ENCODE results near the gene FBXL15.
A peak's percentile ranks its signal among the peaks of the same experiment; 100 is the strongest.

The FBXL15 gene

GRCh38 chr10:102420714-102421506 lies at the start of gene FBXL15:
Gene FBXL15, plus strand, starts transcription at chr10:102420836. Its CDS starts 294 bp downstream, at chr10:102421130.
- peak within 1 kb of the TSS; percentile 77 for H3K9ac ChIP-seq (ENCODE audit: low read depth, low read length)

DNA sequence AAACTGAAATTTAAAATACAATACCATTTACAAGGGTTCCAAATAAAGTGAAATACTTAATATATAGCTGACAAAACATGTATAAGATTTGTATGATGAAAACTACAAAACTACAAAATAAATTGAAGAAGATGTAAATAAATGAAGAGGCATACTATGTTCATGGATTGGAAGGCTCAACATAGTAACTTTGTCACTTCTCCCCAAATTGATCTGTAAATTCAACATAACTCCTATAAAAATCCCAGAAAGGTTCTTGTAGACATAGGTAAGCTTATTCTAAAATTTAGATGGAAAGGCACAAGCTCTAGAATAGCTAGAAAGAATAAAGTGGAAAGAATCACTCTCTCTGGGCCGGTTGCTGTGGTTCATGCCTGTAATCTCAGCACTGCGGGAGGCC lies 49.3 kb upstream of the FBXL15 start:
- no peak overlapping the region for H3K4me3 ChIP-seq (ENCODE audit: low read depth, low read length)
- H3K36me3 ChIP-seq (ENCODE audit: control insufficient read depth, insufficient read depth, low read length) = peaks cover 35% of the 10 kb centered on the region
- H3K4me1 ChIP-seq (ENCODE audit: control insufficient read depth, insufficient read depth, low read length) = no peaks in the 10 kb centered on the region
- H3K9ac ChIP-seq (ENCODE audit: low read depth, low read length) = no peak overlapping the region
- no peaks in the 10 kb centered on the region for H3K9me3 ChIP-seq (ENCODE audit: control insufficient read depth, insufficient read depth, low read length)
- no peaks in the 10 kb centered on the region for H3K27me3 ChIP-seq (ENCODE audit: control insufficient read depth, insufficient read depth, low read length)

More at GRCh38 chr10:102420714-102421506, at the start of gene FBXL15:
- Histone ChIP-seq H3K9me3 (ENCODE audit: control insufficient read depth, insufficient read depth, low read length) (no peaks in the 10 kb centered on the region), H3K4me3 (ENCODE audit: low read depth, low read length) (peak within 1 kb of the TSS; percentile 87), H3K4me1 (ENCODE audit: control insufficient read depth, insufficient read depth, low read length) (peaks cover 2% of the 10 kb centered on the region), H3K36me3 (ENCODE audit: control insufficient read depth, insufficient read depth, low read length) (peaks cover 8% of the 10 kb centered on the region), H3K27me3 (ENCODE audit: control insufficient read depth, insufficient read depth, low read length) (no peaks in the 10 kb centered on the region)

DNA sequence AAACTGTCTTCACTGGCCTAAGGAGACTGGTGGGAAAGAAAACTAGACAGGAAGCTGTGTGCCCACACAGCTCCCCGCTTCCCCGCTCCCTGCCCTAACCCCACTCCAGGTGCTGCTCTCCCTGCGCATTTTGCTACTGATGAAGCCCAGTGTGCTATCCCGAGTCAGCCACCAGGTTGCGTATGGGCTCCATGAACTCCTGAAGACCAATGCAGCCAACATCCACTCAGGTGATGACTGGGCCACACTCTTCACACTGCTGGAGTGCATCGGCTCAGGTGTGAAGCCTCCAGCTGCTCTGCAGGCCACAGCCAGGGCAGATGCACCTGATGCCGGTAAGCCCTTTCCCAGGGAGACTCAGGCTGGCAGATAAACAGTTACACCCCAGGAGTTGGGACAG lies 45.4 kb upstream of the FBXL15 start:
- Histone ChIP-seq H3K4me3 (ENCODE audit: low read depth, low read length) (no peak overlapping the region), H3K9ac (ENCODE audit: low read depth, low read length) (no peak overlapping the region), H3K9me3 (ENCODE audit: control insufficient read depth, insufficient read depth, low read length) (no peaks in the 10 kb centered on the region), H3K27me3 (ENCODE audit: control insufficient read depth, insufficient read depth, low read length) (no peaks in the 10 kb centered on the region), H3K36me3 (ENCODE audit: control insufficient read depth, insufficient read depth, low read length) (peaks cover 29% of the 10 kb centered on the region), H3K4me1 (ENCODE audit: control insufficient read depth, insufficient read depth, low read length) (no peaks in the 10 kb centered on the region)

- Histone ChIP-seq H3K9me3 (ENCODE audit: control insufficient read depth, insufficient read depth, low read length) (no peaks in the 10 kb centered on the region), H3K27me3 (ENCODE audit: control insufficient read depth, insufficient read depth, low read length) (no peaks in the 10 kb centered on the region), H3K9ac (ENCODE audit: low read depth, low read length) (no peak overlapping the region), H3K36me3 (ENCODE audit: control insufficient read depth, insufficient read depth, low read length) (peaks cover 26% of the 10 kb centered on the region), H3K4me1 (ENCODE audit: control insufficient read depth, insufficient read depth, low read length) (no peaks in the 10 kb centered on the region), H3K4me3 (ENCODE audit: low read depth, low read length) (no peak overlapping the region)
These were observed 44.8 kb upstream of the FBXL15 start for GRCh38 chr10:102375867-102376266.

DNA sequence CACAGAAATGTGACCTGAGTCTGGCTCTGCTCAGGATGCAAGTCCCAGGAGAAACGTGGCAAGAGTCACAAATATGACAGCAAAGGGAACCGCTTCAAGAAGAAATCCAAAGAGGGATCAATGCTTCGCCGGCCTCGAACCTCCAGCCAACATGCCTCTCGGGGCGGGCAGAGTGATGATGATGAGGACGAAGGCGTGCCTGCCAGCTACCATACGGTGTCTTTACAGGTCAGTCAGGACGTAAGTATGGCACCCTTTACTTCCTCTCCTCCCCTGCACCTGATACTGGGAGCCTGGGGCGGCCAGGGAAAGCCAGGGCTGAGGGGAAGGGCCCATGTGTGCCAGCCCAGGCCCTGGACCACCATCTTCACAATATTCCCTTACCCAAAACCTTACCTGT lies 43.7 kb upstream of the FBXL15 start:
- Histone ChIP-seq H3K27me3 (ENCODE audit: control insufficient read depth, insufficient read depth, low read length) (no peaks in the 10 kb centered on the region), H3K9me3 (ENCODE audit: control insufficient read depth, insufficient read depth, low read length) (no peaks in the 10 kb centered on the region), H3K4me3 (ENCODE audit: low read depth, low read length) (no peak overlapping the region), H3K36me3 (ENCODE audit: control insufficient read depth, insufficient read depth, low read length) (peaks cover 30% of the 10 kb centered on the region), H3K9ac (ENCODE audit: low read depth, low read length) (no peak overlapping the region), H3K4me1 (ENCODE audit: control insufficient read depth, insufficient read depth, low read length) (no peaks in the 10 kb centered on the region)

DNA sequence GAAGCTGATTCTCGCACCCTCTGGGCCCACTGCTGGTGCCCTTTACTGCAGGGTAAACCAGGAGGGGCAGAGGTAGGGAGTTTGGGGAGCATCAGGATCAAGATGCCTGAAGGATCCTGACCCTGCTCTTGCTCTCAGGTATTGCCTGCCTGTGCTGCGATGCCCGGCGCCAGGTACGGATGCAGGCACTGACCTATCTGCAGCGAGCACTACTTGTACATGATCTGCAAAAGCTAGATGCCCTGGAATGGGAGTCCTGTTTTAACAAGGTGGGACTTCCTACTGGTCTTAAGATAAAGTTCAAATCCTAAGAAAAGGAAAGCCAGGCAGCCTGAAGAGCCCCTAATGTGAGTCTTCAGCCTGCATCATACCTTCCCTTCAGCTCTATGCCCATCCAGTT lies 41.3 kb upstream of the FBXL15 start:
- peaks cover 34% of the 10 kb centered on the region for H3K36me3 ChIP-seq (ENCODE audit: control insufficient read depth, insufficient read depth, low read length)
- H3K27me3 ChIP-seq (ENCODE audit: control insufficient read depth, insufficient read depth, low read length) = no peaks in the 10 kb centered on the region
- no peak overlapping the region for H3K9ac ChIP-seq (ENCODE audit: low read depth, low read length)
- H3K4me1 ChIP-seq (ENCODE audit: control insufficient read depth, insufficient read depth, low read length) = no peaks in the 10 kb centered on the region
- H3K4me3 ChIP-seq (ENCODE audit: low read depth, low read length) = no peak overlapping the region
- H3K9me3 ChIP-seq (ENCODE audit: control insufficient read depth, insufficient read depth, low read length) = no peaks in the 10 kb centered on the region

- Histone ChIP-seq H3K4me3 (ENCODE audit: low read depth, low read length) (no peak overlapping the region), H3K4me1 (ENCODE audit: control insufficient read depth, insufficient read depth, low read length) (no peaks in the 10 kb centered on the region), H3K36me3 (ENCODE audit: control insufficient read depth, insufficient read depth, low read length) (peaks cover 21% of the 10 kb centered on the region), H3K9ac (ENCODE audit: low read depth, low read length) (no peak overlapping the region), H3K9me3 (ENCODE audit: control insufficient read depth, insufficient read depth, low read length) (no peaks in the 10 kb centered on the region), H3K27me3 (ENCODE audit: control insufficient read depth, insufficient read depth, low read length) (no peaks in the 10 kb centered on the region)
These were observed 38.7 kb upstream of the FBXL15 start for GRCh38 chr10:102381983-102382382.

- peaks cover 21% of the 10 kb centered on the region for H3K36me3 ChIP-seq (ENCODE audit: control insufficient read depth, insufficient read depth, low read length)
- no peak overlapping the region for H3K4me3 ChIP-seq (ENCODE audit: low read depth, low read length)
- H3K9ac ChIP-seq (ENCODE audit: low read depth, low read length) = no peak overlapping the region
- no peaks in the 10 kb centered on the region for H3K27me3 ChIP-seq (ENCODE audit: control insufficient read depth, insufficient read depth, low read length)
- no peaks in the 10 kb centered on the region for H3K4me1 ChIP-seq (ENCODE audit: control insufficient read depth, insufficient read depth, low read length)
- H3K9me3 ChIP-seq (ENCODE audit: control insufficient read depth, insufficient read depth, low read length) = no peaks in the 10 kb centered on the region
These were observed 37.8 kb upstream of the FBXL15 start for GRCh38 chr10:102382871-102383270.

DNA sequence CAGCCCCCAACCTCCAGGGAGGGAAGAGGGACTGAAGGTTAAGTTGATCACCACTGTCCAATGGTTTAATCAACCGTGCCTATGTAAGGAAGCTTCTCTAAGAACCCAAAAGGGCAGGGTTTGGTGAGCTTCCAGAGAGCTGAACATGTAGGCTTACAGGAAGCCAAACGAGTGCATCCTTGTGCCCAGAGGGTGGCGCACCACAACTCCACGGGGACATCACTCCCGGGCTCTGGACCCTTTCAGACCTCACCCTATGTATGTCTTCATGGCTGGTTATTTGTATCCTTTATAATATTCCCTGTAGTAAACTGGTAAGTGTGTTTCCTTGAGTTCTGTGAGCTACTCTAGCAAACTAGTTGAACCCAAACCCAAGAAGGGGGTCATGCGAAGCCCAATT lies 36.6 kb upstream of the FBXL15 start:
- Histone ChIP-seq H3K9ac (ENCODE audit: low read depth, low read length) (no peak overlapping the region), H3K9me3 (ENCODE audit: control insufficient read depth, insufficient read depth, low read length) (no peaks in the 10 kb centered on the region), H3K27me3 (ENCODE audit: control insufficient read depth, insufficient read depth, low read length) (no peaks in the 10 kb centered on the region), H3K4me1 (ENCODE audit: control insufficient read depth, insufficient read depth, low read length) (no peaks in the 10 kb centered on the region), H3K4me3 (ENCODE audit: low read depth, low read length) (no peak overlapping the region), H3K36me3 (ENCODE audit: control insufficient read depth, insufficient read depth, low read length) (peaks cover 20% of the 10 kb centered on the region)

GRCh38 chr10:102384606-102385429 lies 35.8 kb upstream of the FBXL15 start:
- Histone ChIP-seq H3K9me3 (ENCODE audit: control insufficient read depth, insufficient read depth, low read length) (no peaks in the 10 kb centered on the region), H3K4me3 (ENCODE audit: low read depth, low read length) (no peak overlapping the region), H3K36me3 (ENCODE audit: control insufficient read depth, insufficient read depth, low read length) (peaks cover 16% of the 10 kb centered on the region), H3K9ac (ENCODE audit: low read depth, low read length) (no peak overlapping the region), H3K27me3 (ENCODE audit: control insufficient read depth, insufficient read depth, low read length) (no peaks in the 10 kb centered on the region), H3K4me1 (ENCODE audit: control insufficient read depth, insufficient read depth, low read length) (no peaks in the 10 kb centered on the region)

GRCh38 chr10:102389894-102390293 lies 30.7 kb upstream of the FBXL15 start:
- no peak overlapping the region for H3K9ac ChIP-seq (ENCODE audit: low read depth, low read length)
- H3K4me3 ChIP-seq (ENCODE audit: low read depth, low read length) = no peak overlapping the region

GRCh38 chr10:102392306-102392705 lies 28.3 kb upstream of the FBXL15 start:
- no peak overlapping the region for H3K9ac ChIP-seq (ENCODE audit: low read depth, low read length)
- H3K27me3 ChIP-seq (ENCODE audit: control insufficient read depth, insufficient read depth, low read length) = peaks cover 11% of the 10 kb centered on the region
- peak overlapping the region; percentile 5 for H3K4me3 ChIP-seq (ENCODE audit: low read depth, low read length)
- H3K9me3 ChIP-seq (ENCODE audit: control insufficient read depth, insufficient read depth, low read length) = no peaks in the 10 kb centered on the region
- H3K36me3 ChIP-seq (ENCODE audit: control insufficient read depth, insufficient read depth, low read length) = peaks cover 10% of the 10 kb centered on the region
- H3K4me1 ChIP-seq (ENCODE audit: control insufficient read depth, insufficient read depth, low read length) = peaks cover 18% of the 10 kb centered on the region

More at GRCh38 chr10:102389894-102390293, 30.7 kb upstream of the FBXL15 start:
- Histone ChIP-seq H3K4me1 (ENCODE audit: control insufficient read depth, insufficient read depth, low read length) (peaks cover 18% of the 10 kb centered on the region), H3K27me3 (ENCODE audit: control insufficient read depth, insufficient read depth, low read length) (peaks cover 9% of the 10 kb centered on the region), H3K9me3 (ENCODE audit: control insufficient read depth, insufficient read depth, low read length) (no peaks in the 10 kb centered on the region), H3K36me3 (ENCODE audit: control insufficient read depth, insufficient read depth, low read length) (no peaks in the 10 kb centered on the region)
